Uterus (tissue), 2 donors: ENCODE results near the gene TMEM218.
A peak's percentile ranks its signal among the peaks of the same experiment; 100 is the strongest.

Source experiments
- POLR2A ChIP-seq, 2 donors: fragments of 450-650 bp; IDR thresholded peaks; one replicate each; pipeline ENCODE4 v1.6.1; 2016; ENCODE audit warnings: antibody characterized with exemption in 2 of 2, mild to moderate bottlenecking in 1 of 2, moderate library complexity in 1 of 2
- TF ChIP-seq, protein P1 (sequence below), 4 experiments: fragments of 200-600 bp in 2 of 4; fragments of 450-650 bp in 2 of 4; sonication (generic) in 2 of 4; IDR thresholded peaks; one replicate each; pipeline ENCODE4 v1.5.1; 2016 to 2019; ENCODE audit warnings: antibody characterized with exemption in 4 of 4, mild to moderate bottlenecking in 2 of 4, moderate library complexity in 1 of 4

DNA sequence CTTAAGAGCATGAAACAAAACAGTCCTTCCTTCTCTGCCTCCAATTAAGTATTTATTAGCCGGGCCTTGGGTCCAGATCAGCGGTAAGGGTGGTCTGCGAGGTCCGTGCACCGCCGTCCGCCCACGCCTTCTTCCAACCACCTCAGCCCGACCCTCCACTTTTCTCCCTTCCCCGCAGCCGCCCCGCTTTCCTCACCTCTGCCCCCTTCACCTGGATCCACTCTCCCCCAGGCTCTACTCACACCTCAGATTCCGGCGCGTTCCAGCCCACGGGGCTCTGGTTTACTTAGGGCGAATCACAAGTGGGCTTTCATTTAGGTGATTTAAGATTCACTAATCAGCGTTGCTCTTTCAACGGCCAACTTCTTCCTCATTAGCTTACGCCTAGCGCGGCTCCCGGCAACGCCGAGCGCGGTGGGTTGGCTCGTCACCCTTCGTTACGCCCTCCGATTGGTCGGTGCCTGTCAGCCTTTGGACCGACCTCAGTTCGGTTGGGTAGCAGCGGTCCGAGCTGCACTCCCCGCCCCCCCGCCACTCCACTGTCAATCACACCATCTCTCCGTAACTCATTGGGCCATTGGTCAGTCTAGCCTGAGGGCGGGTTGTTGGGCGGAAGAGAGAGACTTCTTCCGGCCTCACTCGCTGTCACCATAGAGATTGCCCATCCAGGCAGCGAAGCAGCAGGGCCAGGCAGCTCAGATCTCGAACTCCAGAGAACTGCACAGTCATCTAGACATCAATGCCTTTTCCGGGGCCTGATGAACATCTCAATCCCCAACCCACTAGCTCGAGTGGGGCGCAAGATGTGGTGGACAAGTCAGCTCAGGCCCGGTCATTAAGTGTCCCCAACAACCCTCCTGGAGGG lies at the start of gene TMEM218:
- TF ChIP-seq, protein P1, sequence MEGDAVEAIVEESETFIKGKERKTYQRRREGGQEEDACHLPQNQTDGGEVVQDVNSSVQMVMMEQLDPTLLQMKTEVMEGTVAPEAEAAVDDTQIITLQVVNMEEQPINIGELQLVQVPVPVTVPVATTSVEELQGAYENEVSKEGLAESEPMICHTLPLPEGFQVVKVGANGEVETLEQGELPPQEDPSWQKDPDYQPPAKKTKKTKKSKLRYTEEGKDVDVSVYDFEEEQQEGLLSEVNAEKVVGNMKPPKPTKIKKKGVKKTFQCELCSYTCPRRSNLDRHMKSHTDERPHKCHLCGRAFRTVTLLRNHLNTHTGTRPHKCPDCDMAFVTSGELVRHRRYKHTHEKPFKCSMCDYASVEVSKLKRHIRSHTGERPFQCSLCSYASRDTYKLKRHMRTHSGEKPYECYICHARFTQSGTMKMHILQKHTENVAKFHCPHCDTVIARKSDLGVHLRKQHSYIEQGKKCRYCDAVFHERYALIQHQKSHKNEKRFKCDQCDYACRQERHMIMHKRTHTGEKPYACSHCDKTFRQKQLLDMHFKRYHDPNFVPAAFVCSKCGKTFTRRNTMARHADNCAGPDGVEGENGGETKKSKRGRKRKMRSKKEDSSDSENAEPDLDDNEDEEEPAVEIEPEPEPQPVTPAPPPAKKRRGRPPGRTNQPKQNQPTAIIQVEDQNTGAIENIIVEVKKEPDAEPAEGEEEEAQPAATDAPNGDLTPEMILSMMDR (IDR thresholded peaks at IDR 0.05) = peak in 1 of 4 experiments; percentile 9
- peak in 1 of 2 donors; percentile 20 for TF ChIP-seq POLR2A (IDR thresholded peaks at IDR 0.05)
